ENCODE results near the gene PPP1R36. TPM values are rescaled to one million over a fixed set of nuclear protein-coding genes. Genes with fewer than 3 reads are reported as not detected.
A peak's percentile ranks its signal among the peaks of the same experiment; 100 is the strongest.
"Not testable (repeated sequence)": the region's sequence is repeated elsewhere in the genome, so short reads cannot be mapped to it uniquely, and the experiment has no call there.

Gene PPP1R36
- total and polyA plus RNA-seq, 11 donors: 0.11 to 1.0 (median 0.46) TPM; not detected in 5

DNA sequence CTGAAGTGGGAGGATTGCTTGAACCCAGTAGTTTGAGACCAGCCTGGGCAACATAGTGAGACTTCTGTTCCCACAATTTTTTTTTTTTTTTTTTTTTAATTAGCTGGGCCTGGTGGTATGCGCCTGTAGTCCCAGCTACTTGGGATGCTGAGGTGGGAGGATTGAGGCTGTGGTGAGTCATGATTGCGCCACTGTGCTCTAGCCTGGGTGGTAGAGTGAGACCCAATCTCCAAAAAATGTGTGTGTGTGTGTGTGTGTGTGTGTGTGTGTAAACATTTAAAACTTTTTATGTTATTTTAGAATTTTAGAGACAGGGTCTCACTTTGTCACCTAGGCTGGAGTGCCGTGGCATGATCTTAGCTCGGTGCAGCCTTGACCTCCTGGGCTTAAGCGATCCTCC, 6.8 kb downstream of the PPP1R36 start:
- H3K27me3 ChIP-seq: no peaks in the 10 kb centered on the region
- WGBS, 4 donors: 96 to 98% (median 97%) methylated on average over 5 of the region's 5 CpGs
- no peak overlapping the region for H3K4me3 ChIP-seq
- no peak overlapping the region for H3K27ac ChIP-seq
- TF ChIP-seq, protein P1, sequence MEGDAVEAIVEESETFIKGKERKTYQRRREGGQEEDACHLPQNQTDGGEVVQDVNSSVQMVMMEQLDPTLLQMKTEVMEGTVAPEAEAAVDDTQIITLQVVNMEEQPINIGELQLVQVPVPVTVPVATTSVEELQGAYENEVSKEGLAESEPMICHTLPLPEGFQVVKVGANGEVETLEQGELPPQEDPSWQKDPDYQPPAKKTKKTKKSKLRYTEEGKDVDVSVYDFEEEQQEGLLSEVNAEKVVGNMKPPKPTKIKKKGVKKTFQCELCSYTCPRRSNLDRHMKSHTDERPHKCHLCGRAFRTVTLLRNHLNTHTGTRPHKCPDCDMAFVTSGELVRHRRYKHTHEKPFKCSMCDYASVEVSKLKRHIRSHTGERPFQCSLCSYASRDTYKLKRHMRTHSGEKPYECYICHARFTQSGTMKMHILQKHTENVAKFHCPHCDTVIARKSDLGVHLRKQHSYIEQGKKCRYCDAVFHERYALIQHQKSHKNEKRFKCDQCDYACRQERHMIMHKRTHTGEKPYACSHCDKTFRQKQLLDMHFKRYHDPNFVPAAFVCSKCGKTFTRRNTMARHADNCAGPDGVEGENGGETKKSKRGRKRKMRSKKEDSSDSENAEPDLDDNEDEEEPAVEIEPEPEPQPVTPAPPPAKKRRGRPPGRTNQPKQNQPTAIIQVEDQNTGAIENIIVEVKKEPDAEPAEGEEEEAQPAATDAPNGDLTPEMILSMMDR (IDR thresholded peaks at IDR 0.05): no peak
- no peak for TF ChIP-seq POLR2A (IDR thresholded peaks at IDR 0.05)
- peaks cover 0 to 4% (median 0%) of the 10 kb centered on the region in 12 donors for H3K4me1 ChIP-seq
- DNase-seq: no peak
- intact Hi-C loops (cut with DNase I): no loop called here
- ATAC-seq: no peak
- no peaks in the 10 kb centered on the region for H3K36me3 ChIP-seq
- no peaks in the 10 kb centered on the region for H3K9me3 ChIP-seq

DNA sequence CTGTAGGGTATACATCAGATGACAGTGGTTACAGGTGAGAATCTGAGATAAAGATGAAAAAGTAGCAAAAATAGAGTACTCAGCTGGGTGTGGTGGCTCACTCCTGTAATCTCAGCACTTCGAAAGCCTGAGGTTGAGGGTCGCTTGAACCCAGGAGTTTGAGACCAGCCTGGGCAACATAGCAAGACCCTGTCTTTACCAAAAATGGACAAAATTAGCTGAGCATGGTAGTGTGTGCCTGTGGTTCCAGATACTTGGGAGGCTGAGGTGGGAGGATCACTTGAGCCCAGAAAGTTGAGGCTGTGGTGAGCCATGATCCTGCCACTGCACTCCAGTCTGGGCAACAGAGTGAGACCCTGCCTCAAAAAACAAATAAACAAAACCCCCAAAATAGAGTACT, 8.5 kb downstream of the PPP1R36 start:
- H3K4me1 ChIP-seq; intact Hi-C loops (cut with DNase I); H3K9me3 ChIP-seq; H3K36me3 ChIP-seq; H3K27me3 ChIP-seq; H3K27ac ChIP-seq; H3K4me3 ChIP-seq; ATAC-seq; DNase-seq: not testable (repeated sequence)
- 94 to 98% (median 97%) methylated on average over 2 of the region's 2 CpGs for WGBS, 4 donors

DNA sequence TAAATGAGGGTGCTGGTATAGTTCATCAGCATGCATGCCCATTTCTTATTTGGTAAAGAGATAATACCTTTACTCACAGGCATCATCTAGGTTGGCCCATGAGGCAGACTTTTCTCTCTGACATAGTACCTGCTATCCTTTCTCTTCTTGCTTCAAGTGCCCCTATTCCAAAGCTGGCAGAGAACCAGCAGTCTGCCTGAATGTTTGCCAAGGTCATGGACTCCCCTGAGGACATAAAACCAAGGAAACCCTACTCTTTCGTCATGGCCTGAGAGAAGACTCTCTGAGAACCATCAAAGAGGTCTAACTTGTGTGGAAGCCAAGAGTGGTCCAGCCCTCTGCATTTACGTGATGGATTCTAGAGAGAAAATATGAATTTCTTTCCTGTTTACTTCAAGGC, 11.9 kb downstream of the PPP1R36 start:
- peaks cover 0 to 13% (median 2%) of the 10 kb centered on the region in 12 donors for H3K4me1 ChIP-seq
- no peaks in the 10 kb centered on the region for H3K36me3 ChIP-seq
- no peaks in the 10 kb centered on the region for H3K27me3 ChIP-seq
- whole genome bisulfite sequencing, 4 donors: 48 to 61% (median 53%) methylated on average over 2 of the region's 2 CpGs
- intact Hi-C loops (cut with DNase I): loop anchor here in 1 of 10 donors (10.0 kb wide), 1 partner anchor 53 kb away; no protein-coding TSS in a partner anchor
- H3K27ac ChIP-seq: no peak overlapping the region
- ATAC-seq: no peak
- no peak for DNase-seq
- no peak overlapping the region for H3K4me3 ChIP-seq
- TF ChIP-seq, protein P1 (IDR thresholded peaks at IDR 0.05): no peak
- no peak for TF ChIP-seq POLR2A (IDR thresholded peaks at IDR 0.05)
- H3K9me3 ChIP-seq: no peaks in the 10 kb centered on the region

DNA sequence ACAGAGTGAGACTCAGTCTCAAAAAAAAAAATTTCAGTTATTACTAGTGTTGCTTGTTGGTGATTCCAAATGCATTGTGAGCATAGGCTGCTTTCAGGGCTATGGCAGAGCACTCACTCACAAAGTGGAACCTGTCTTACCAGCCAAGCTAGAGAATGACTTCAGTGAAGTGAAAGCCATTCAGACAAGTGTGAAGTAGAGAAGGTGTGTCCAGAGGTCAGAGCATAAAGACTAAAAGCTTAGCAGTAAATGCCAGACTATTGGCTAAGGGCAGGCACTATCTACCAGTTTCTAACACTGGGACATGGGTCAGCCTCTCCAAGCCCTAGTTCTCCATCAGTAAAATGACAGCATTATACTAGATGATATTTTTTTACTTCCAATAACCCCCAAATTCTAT, 12.7 kb downstream of the PPP1R36 start:
- H3K4me3 ChIP-seq: no peak overlapping the region
- no peaks in the 10 kb centered on the region for H3K9me3 ChIP-seq
- ATAC-seq (peak in 2 of 4 donors; percentile 23 to 56), DNase-seq (no peak)
- TF ChIP-seq POLR2A (IDR thresholded peaks at IDR 0.05): no peak
- TF ChIP-seq, protein P1 (IDR thresholded peaks at IDR 0.05): no peak
- no peak overlapping the region for H3K27ac ChIP-seq
- H3K4me1 ChIP-seq: peaks cover 0 to 21% (median 7%) of the 10 kb centered on the region in 12 donors
- no peaks in the 10 kb centered on the region for H3K36me3 ChIP-seq
- intact Hi-C loops (cut with DNase I): loop anchor here in 1 of 10 donors (10.0 kb wide), 1 partner anchor 52 kb away; no protein-coding TSS in a partner anchor
- no peaks in the 10 kb centered on the region for H3K27me3 ChIP-seq

DNA sequence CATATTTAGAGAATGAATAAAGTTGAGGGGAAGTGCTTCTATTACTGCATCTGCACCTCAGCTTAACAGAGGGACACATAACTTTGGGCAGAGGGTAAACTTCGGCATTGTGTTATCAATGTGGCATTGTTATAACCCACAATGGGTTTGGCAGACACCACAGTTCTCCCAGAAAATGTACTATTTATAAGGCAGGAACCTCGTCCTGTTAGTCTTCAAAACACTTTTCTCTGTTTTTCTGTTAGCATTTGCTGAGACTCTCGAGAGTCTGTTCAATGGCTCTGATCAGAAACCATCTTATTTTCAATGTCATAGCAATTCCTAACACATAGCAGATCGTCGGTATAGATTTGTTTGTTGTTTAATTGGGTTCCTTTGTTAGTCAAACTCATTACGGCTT, 13.9 kb downstream of the PPP1R36 start:
- peaks cover 0 to 26% (median 9%) of the 10 kb centered on the region in 12 donors for H3K4me1 ChIP-seq
- ATAC-seq: no peak
- WGBS, 4 donors: 64 to 75% (median 67%) methylated on average over 6 of the region's 6 CpGs

More for the DNA sequence above, 13.9 kb downstream of the PPP1R36 start:
- Histone ChIP-seq H3K27me3 (no peaks in the 10 kb centered on the region), H3K36me3 (no peaks in the 10 kb centered on the region), H3K27ac (no peak overlapping the region), H3K4me3 (no peak overlapping the region), H3K9me3 (no peaks in the 10 kb centered on the region)
- no peak for DNase-seq
- TF ChIP-seq, protein P1 (IDR thresholded peaks at IDR 0.05): no peak
- no peak for TF ChIP-seq POLR2A (IDR thresholded peaks at IDR 0.05)
- intact Hi-C loops (cut with DNase I): loop anchor here in 1 of 10 donors (10.0 kb wide), 1 partner anchor 51 kb away; no protein-coding TSS in a partner anchor

Measured in heart left ventricle (tissue), 16 donors.